ENCODE measurements around the gene IQSEC1. TPM values are rescaled to one million over a fixed set of nuclear protein-coding genes. Genes with fewer than 3 reads are reported as not detected.
A peak's percentile ranks its signal among the peaks of the same experiment; 100 is the strongest.

The IQSEC1 gene
- polyA plus RNA-seq (2012; ENCODE audit: low read depth, missing spikeins) = 18.2 TPM

GRCh38 chr3:13073326-13074005, at the start of gene IQSEC1:
TSS of gene IQSEC1 (minus strand) at chr3:13073429. CDS start at chr3:13073014, 415 bp downstream.
- TF ChIP-seq POLR2AphosphoS5 (IDR thresholded peaks at IDR 0.05; ENCODE audit: low read depth, low read length) = no peak
- TF ChIP-seq POU2F2 (IDR thresholded peaks at IDR 0.05; ENCODE audit: low read depth, low read length) = no peak
- TF ChIP-seq SPI1 (IDR thresholded peaks at IDR 0.05; ENCODE audit: low read depth, low read length) = no peak
- no peak for TF ChIP-seq TAF1 (IDR thresholded peaks at IDR 0.05; ENCODE audit: low read depth, low read length)
- TF ChIP-seq POLR2A (IDR thresholded peaks at IDR 0.05; ENCODE audit: low read depth, low read length) = no peak
- TF ChIP-seq PAX5 (IDR thresholded peaks at IDR 0.05; ENCODE audit: insufficient read depth, low read length, severe bottlenecking) = no peak
- peak; percentile 96 for FAIRE-seq

GRCh38 chr3:13122081-13123012, 49.1 kb upstream of the IQSEC1 start:
- no peak for TF ChIP-seq POLR2AphosphoS5 (IDR thresholded peaks at IDR 0.05; ENCODE audit: low read depth, low read length)
- TF ChIP-seq SPI1 (IDR thresholded peaks at IDR 0.05; ENCODE audit: low read depth, low read length) = no peak
- TF ChIP-seq POU2F2 (IDR thresholded peaks at IDR 0.05; ENCODE audit: low read depth, low read length) = no peak
- no peak for TF ChIP-seq POLR2A (IDR thresholded peaks at IDR 0.05; ENCODE audit: low read depth, low read length)
- DNase-seq (ENCODE audit: insufficient read length, low spot score) (no peak), FAIRE-seq (no peak)

More at GRCh38 chr3:13073326-13074005, at the start of gene IQSEC1:
- DNase-seq (ENCODE audit: insufficient read length, low spot score) = peak; percentile 86

- TF ChIP-seq SPI1 (IDR thresholded peaks at IDR 0.05; ENCODE audit: low read depth, low read length) (no peak), POU2F2 (IDR thresholded peaks at IDR 0.05; ENCODE audit: low read depth, low read length) (no peak), TAF1 (IDR thresholded peaks at IDR 0.05; ENCODE audit: low read depth, low read length) (no peak), PAX5 (IDR thresholded peaks at IDR 0.05; ENCODE audit: insufficient read depth, low read length, severe bottlenecking) (no peak), POLR2AphosphoS5 (IDR thresholded peaks at IDR 0.05; ENCODE audit: low read depth, low read length) (no peak), POLR2A (IDR thresholded peaks at IDR 0.05; ENCODE audit: low read depth, low read length) (no peak)
- no peak for FAIRE-seq
- DNase-seq (ENCODE audit: insufficient read length, low spot score) = no peak
Measured at GRCh38 chr3:13121553-13122001, 48.3 kb upstream of the IQSEC1 start.

- DNase-seq (ENCODE audit: insufficient read length, low spot score) = no peak
- no peak for FAIRE-seq
- TF ChIP-seq POU2F2 (IDR thresholded peaks at IDR 0.05; ENCODE audit: low read depth, low read length) (no peak), POLR2A (IDR thresholded peaks at IDR 0.05; ENCODE audit: low read depth, low read length) (no peak), TAF1 (IDR thresholded peaks at IDR 0.05; ENCODE audit: low read depth, low read length) (no peak), SPI1 (IDR thresholded peaks at IDR 0.05; ENCODE audit: low read depth, low read length) (no peak), POLR2AphosphoS5 (IDR thresholded peaks at IDR 0.05; ENCODE audit: low read depth, low read length) (no peak), PAX5 (IDR thresholded peaks at IDR 0.05; ENCODE audit: insufficient read depth, low read length, severe bottlenecking) (no peak)
Measured at GRCh38 chr3:13120928-13121552, 47.8 kb upstream of the IQSEC1 start.

GRCh38 chr3:13120289-13120927, 47.2 kb upstream of the IQSEC1 start:
- DNase-seq (ENCODE audit: insufficient read length, low spot score) (no peak), FAIRE-seq (no peak)
- TF ChIP-seq POLR2AphosphoS5 (IDR thresholded peaks at IDR 0.05; ENCODE audit: low read depth, low read length) = no peak
- TF ChIP-seq SPI1 (IDR thresholded peaks at IDR 0.05; ENCODE audit: low read depth, low read length) = 0 out of 2 replicates have a peak, but pooled peaks have one; percentile 21

- no peak for FAIRE-seq
- no peak for TF ChIP-seq POLR2AphosphoS5 (IDR thresholded peaks at IDR 0.05; ENCODE audit: low read depth, low read length)
- no peak for TF ChIP-seq SPI1 (IDR thresholded peaks at IDR 0.05; ENCODE audit: low read depth, low read length)
- TF ChIP-seq POLR2A (IDR thresholded peaks at IDR 0.05; ENCODE audit: low read depth, low read length) = no peak
- TF ChIP-seq TAF1 (IDR thresholded peaks at IDR 0.05; ENCODE audit: low read depth, low read length) = no peak
- no peak for TF ChIP-seq POU2F2 (IDR thresholded peaks at IDR 0.05; ENCODE audit: low read depth, low read length)
- TF ChIP-seq PAX5 (IDR thresholded peaks at IDR 0.05; ENCODE audit: insufficient read depth, low read length, severe bottlenecking) = no peak
Measured at GRCh38 chr3:13119471-13120220, 46.4 kb upstream of the IQSEC1 start.

GRCh38 chr3:13116426-13116825, 43.2 kb upstream of the IQSEC1 start:
- TF ChIP-seq POU2F2 (IDR thresholded peaks at IDR 0.05; ENCODE audit: low read depth, low read length) (no peak), SPI1 (IDR thresholded peaks at IDR 0.05; ENCODE audit: low read depth, low read length) (no peak), TAF1 (IDR thresholded peaks at IDR 0.05; ENCODE audit: low read depth, low read length) (no peak), POLR2A (IDR thresholded peaks at IDR 0.05; ENCODE audit: low read depth, low read length) (no peak), PAX5 (IDR thresholded peaks at IDR 0.05; ENCODE audit: insufficient read depth, low read length, severe bottlenecking) (no peak), POLR2AphosphoS5 (IDR thresholded peaks at IDR 0.05; ENCODE audit: low read depth, low read length) (no peak)
- no peak for DNase-seq (ENCODE audit: insufficient read length, low spot score)
- no peak for FAIRE-seq

More at GRCh38 chr3:13119471-13120220, 46.4 kb upstream of the IQSEC1 start:
- DNase-seq (ENCODE audit: insufficient read length, low spot score) = no peak

GRCh38 chr3:13115991-13116390, 42.8 kb upstream of the IQSEC1 start:
- FAIRE-seq = no peak
- no peak for DNase-seq (ENCODE audit: insufficient read length, low spot score)
- TF ChIP-seq POLR2AphosphoS5 (IDR thresholded peaks at IDR 0.05; ENCODE audit: low read depth, low read length) = no peak
